Activated T-cell treated with anti-CD3 and anti-CD28 coated beads for 4 hours (primary cell): ENCODE results near the gene PLPPR4.
"Not testable (repeated sequence)": the region's sequence is repeated elsewhere in the genome, so short reads cannot be mapped to it uniquely, and the experiment has no call there.

ENCODE experiments used
- DNase-seq: peaks from one replicate; pipeline ENCODE4 v3.0.0-alpha.2; 2020

Gene PLPPR4

GRCh38 chr1:99264201-99265021 lies at the start of gene PLPPR4:
Gene PLPPR4, plus strand, starts transcription at chr1:99264492. Its CDS starts 102 bp downstream, at chr1:99264594.
- DNase-seq, result no peak

- no peak for DNase-seq
Observed at GRCh38 chr1:99216956-99217355, 47.3 kb upstream of the PLPPR4 start.

GRCh38 chr1:99217599-99217998 lies 46.7 kb upstream of the PLPPR4 start:
- no peak for DNase-seq

- DNase-seq, result no peak
Observed at GRCh38 chr1:99218572-99218971, 45.7 kb upstream of the PLPPR4 start.

- no peak for DNase-seq
Observed at GRCh38 chr1:99218999-99219398, 45.3 kb upstream of the PLPPR4 start.

GRCh38 chr1:99227056-99227897 lies 37.0 kb upstream of the PLPPR4 start:
- no peak for DNase-seq

- no peak for DNase-seq
Observed at GRCh38 chr1:99228153-99228552, 36.1 kb upstream of the PLPPR4 start.

- DNase-seq, result no peak
Observed at GRCh38 chr1:99229122-99229521, 35.2 kb upstream of the PLPPR4 start.

GRCh38 chr1:99230695-99231094 lies 33.6 kb upstream of the PLPPR4 start:
- no peak for DNase-seq

GRCh38 chr1:99232172-99232571 lies 32.1 kb upstream of the PLPPR4 start:
- no peak for DNase-seq

- DNase-seq, result no peak
Observed at GRCh38 chr1:99233446-99233845, 30.8 kb upstream of the PLPPR4 start.

GRCh38 chr1:99236756-99237155 lies 27.5 kb upstream of the PLPPR4 start:
- DNase-seq, result no peak

- DNase-seq, result no peak
Observed at GRCh38 chr1:99239690-99240089, 24.6 kb upstream of the PLPPR4 start.

GRCh38 chr1:99240621-99241020 lies 23.7 kb upstream of the PLPPR4 start:
- no peak for DNase-seq

- DNase-seq, result no peak
Observed at GRCh38 chr1:99246152-99246551, 18.1 kb upstream of the PLPPR4 start.

- no peak for DNase-seq
Observed at GRCh38 chr1:99247199-99247598, 17.1 kb upstream of the PLPPR4 start.

- DNase-seq, result no peak
Observed at GRCh38 chr1:99250728-99251127, 13.6 kb upstream of the PLPPR4 start.

GRCh38 chr1:99251308-99251707 lies 13.0 kb upstream of the PLPPR4 start:
- no peak for DNase-seq

- DNase-seq, result no peak
Observed at GRCh38 chr1:99252630-99253029, 11.7 kb upstream of the PLPPR4 start.

GRCh38 chr1:99260402-99260801 lies 3.9 kb upstream of the PLPPR4 start:
- DNase-seq, result not testable (repeated sequence)

GRCh38 chr1:99265124-99265523 lies 832 bp downstream of the PLPPR4 start:
- no peak for DNase-seq

- DNase-seq, result no peak
Observed at GRCh38 chr1:99266726-99267125, 2.4 kb downstream of the PLPPR4 start.

- DNase-seq, result no peak
Observed at GRCh38 chr1:99268021-99268420, 3.7 kb downstream of the PLPPR4 start.

- DNase-seq, result no peak
Observed at GRCh38 chr1:99269321-99269720, 5.0 kb downstream of the PLPPR4 start.
